Fibroblast of lung (primary cell): Measurements from ENCODE around the gene SERPIND1. TPM values are rescaled to one million over a fixed set of nuclear protein-coding genes. Genes with fewer than 3 reads are reported as not detected.

Experiments used
- DNase-seq, 2 donors: peaks; one replicate each; pipeline versions ENCODE4 v3.0.0 to v3.0.0-alpha.2; 2010; ENCODE audit warnings: low read depth in 2 of 2
- H2AFZ ChIP-seq: 2 replicates; pipeline ENCODE4 v1.5.1; 2012; ENCODE audit warnings: low read length, control low read depth, inconsistent platforms
- H3K27ac ChIP-seq: 2 replicates; pipeline ENCODE4 v1.5.1; 2011; ENCODE audit warnings: low read length, control low read depth; ENCODE audit not compliant: insufficient read depth
- H3K27me3 ChIP-seq: 2 replicates; pipeline ENCODE4 v1.5.1; 2011; ENCODE audit warnings: mild to moderate bottlenecking, low read length; ENCODE audit not compliant: control insufficient read depth, insufficient read depth
- H3K36me3 ChIP-seq: 2 replicates; pipeline ENCODE4 v1.5.1; 2011; ENCODE audit warnings: low read length; ENCODE audit not compliant: control insufficient read depth, insufficient read depth
- H3K4me1 ChIP-seq: 2 replicates; pipeline ENCODE4 v1.5.1; 2011; ENCODE audit warnings: low read length; ENCODE audit not compliant: control insufficient read depth, insufficient read depth; ENCODE audit errors: extremely low read depth
- H3K4me2 ChIP-seq: 2 replicates; pipeline ENCODE4 v1.5.1; 2011; ENCODE audit warnings: low read length, control low read depth; ENCODE audit not compliant: insufficient read depth; ENCODE audit errors: extremely low read depth
- H3K4me3 ChIP-seq, 4 experiments: fragments of 200-600 bp in 1 of 4; sonication (generic) in 1 of 4; replicated peaks in 1 of 4; 2 replicates each; pipeline ENCODE4 v1.5.1; 2011 to 2016; ENCODE audit warnings: low read length in 4 of 4, low read depth in 3 of 4, mild to moderate bottlenecking in 3 of 4, control low read depth in 2 of 4, inconsistent platforms in 1 of 4, mixed read lengths in 1 of 4; ENCODE audit not compliant: insufficient read depth in 1 of 4; ENCODE audit errors: control extremely low read depth in 1 of 4
- H3K79me2 ChIP-seq: 2 replicates; pipeline ENCODE4 v1.5.1; 2012; ENCODE audit warnings: mild to moderate bottlenecking, low read length, inconsistent platforms; ENCODE audit not compliant: control insufficient read depth, insufficient read depth
- H3K9ac ChIP-seq: 2 replicates; pipeline ENCODE4 v1.5.1; 2011; ENCODE audit warnings: mild to moderate bottlenecking, low read length, control low read depth; ENCODE audit not compliant: insufficient read depth
- H3K9me3 ChIP-seq: 2 replicates; pipeline ENCODE4 v1.5.1; 2012; ENCODE audit warnings: low read depth, low read length; ENCODE audit not compliant: control insufficient read depth, insufficient read depth
- H4K20me1 ChIP-seq: 2 replicates; pipeline ENCODE4 v1.5.1; 2011; ENCODE audit warnings: low read length; ENCODE audit not compliant: control insufficient read depth, insufficient read depth; ENCODE audit errors: extremely low read depth
- CTCF ChIP-seq, 2 donors: IDR thresholded peaks in 1 of 2; conservative IDR thresholded peaks in 1 of 2; 1 replicate in 1 of 2; 2 replicates in 1 of 2; pipeline ENCODE4 v1.5.1; 2011 to 2012; ENCODE audit warnings: low read length in 2 of 2, control low read depth in 1 of 2, inconsistent platforms in 1 of 2, low read depth in 1 of 2, mild to moderate bottlenecking in 1 of 2
- EZH2 ChIP-seq: IDR thresholded peaks from 2 replicates; pipeline ENCODE4 v1.5.1; 2012; ENCODE audit warnings: low read length, control low read depth, mild to moderate bottlenecking; ENCODE audit errors: missing control alignments
- polyA plus RNA-seq, 2 donors: library from polyadenylated mRNA; depleted of rRNA in 1 of 2; stranded (reverse) in 1 of 2; unstranded in 1 of 2; fragments of >200 nt; gene quantifications; 2 replicates each; pipeline ENCODE4 v1.2.1, GENCODE V29; 2011 to 2012; ENCODE audit warnings: missing spikeins in 1 of 2
- total RNA-seq: library from RNA; depleted of rRNA; stranded (reverse); fragments of >200 nt; gene quantifications from 2 replicates; pipeline ENCODE4 v1.2.1, GENCODE V29; 2014

SERPIND1 gene
- total and polyA plus RNA-seq, 2 donors (not counting 1 experiment from before 2014, with no cell fraction given): 0.03 TPM; not detected in 1

DNA sequence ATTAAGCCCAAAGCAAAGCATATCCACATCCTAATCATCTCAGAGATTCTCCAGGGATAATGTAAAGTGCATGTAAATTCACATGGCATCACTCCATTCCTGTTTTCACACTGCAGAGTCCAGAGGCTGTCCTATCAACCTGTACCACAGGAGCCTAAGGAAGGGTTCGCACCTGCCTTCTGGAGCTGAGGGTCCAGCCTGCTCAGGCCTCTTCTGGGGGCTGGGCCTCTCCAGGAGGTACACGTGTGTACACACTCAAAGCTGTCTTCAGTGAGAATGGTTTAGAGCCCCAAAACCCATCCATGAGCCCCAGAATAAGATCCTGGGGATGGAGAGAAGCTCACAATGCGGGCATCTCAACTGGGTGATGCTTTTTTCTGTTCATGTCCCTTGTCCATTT lies 60.8 kb downstream of the SERPIND1 start:
- H3K4me2 ChIP-seq: no peak overlapping the region
- H3K27ac ChIP-seq: no peak overlapping the region
- H3K36me3 ChIP-seq: peaks cover 6% of the 10 kb centered on the region
- no peaks in the 10 kb centered on the region for H3K9me3 ChIP-seq
- H3K79me2 ChIP-seq: peaks cover 6% of the 10 kb centered on the region
- no peak for DNase-seq
- no peak overlapping the region for H2AFZ ChIP-seq
- H3K4me3 ChIP-seq: no peak overlapping the region
- H4K20me1 ChIP-seq: no peaks in the 10 kb centered on the region
- no peak overlapping the region for H3K9ac ChIP-seq
- no peaks in the 10 kb centered on the region for H3K27me3 ChIP-seq
- no peak for TF ChIP-seq CTCF (conservative IDR thresholded peaks at IDR 0.05 in 1 of 2, IDR thresholded peaks at IDR 0.05 in 1 of 2; ENCODE audit: low read depth in 1 of 2, low read length in 2 of 2)
- no peak for TF ChIP-seq EZH2
- H3K4me1 ChIP-seq: no peaks in the 10 kb centered on the region

Other genes starting within 250 kb of the SERPIND1 start
- gene PI4KA, start 84.7 kb downstream of the SERPIND1 start, total RNA-seq: 32.9 and 40.6 TPM in 2 replicates
- 26.4 and 34.5 TPM in 2 replicates for gene PI4KA, start 84.7 kb downstream of the SERPIND1 start, polyA plus RNA-seq
- gene SNAP29, start 84.9 kb downstream of the SERPIND1 start, total RNA-seq: 9.2 and 10.6 TPM in 2 replicates
- 36.1 and 37.0 TPM in 2 replicates for gene SNAP29, start 84.9 kb downstream of the SERPIND1 start, polyA plus RNA-seq
- gene CRKL, start 143.3 kb downstream of the SERPIND1 start, total RNA-seq: 39.8 and 45.1 TPM in 2 replicates
- gene CRKL, start 143.3 kb downstream of the SERPIND1 start, polyA plus RNA-seq: 23.8 and 26.0 TPM in 2 replicates
- 1.3 and 2.0 TPM in 2 replicates for gene AIFM3, start 193.1 kb downstream of the SERPIND1 start, total RNA-seq
- 0.14 and 0.15 TPM in 2 replicates for gene AIFM3, start 193.1 kb downstream of the SERPIND1 start, polyA plus RNA-seq
- gene LZTR1, start 208.2 kb downstream of the SERPIND1 start, total RNA-seq: 51.9 and 75.8 TPM in 2 replicates
- gene LZTR1, start 208.2 kb downstream of the SERPIND1 start, polyA plus RNA-seq: 25.1 and 27.4 TPM in 2 replicates
- 25.9 and 26.3 TPM in 2 replicates for gene THAP7, start 228.0 kb downstream of the SERPIND1 start, total RNA-seq
- 15.7 and 15.8 TPM in 2 replicates for gene THAP7, start 228.0 kb downstream of the SERPIND1 start, polyA plus RNA-seq
- 4.6 and 17.8 TPM in 2 replicates for gene P2RX6, start 241.1 kb downstream of the SERPIND1 start, total RNA-seq
- 0.84 and 3.6 TPM in 2 replicates for gene P2RX6, start 241.1 kb downstream of the SERPIND1 start, polyA plus RNA-seq